ENCODE results near the gene KCNK6.

KCNK6 gene

GRCh38 chr19:38319421-38320258 lies at the start of gene KCNK6:
Gene KCNK6 (plus strand): TSS chr19:38319845. CDS start chr19:38319951, 106 bp downstream.
- DNase-seq: no peak

- DNase-seq: no peak
These were observed 49.0 kb upstream of the KCNK6 start for GRCh38 chr19:38270587-38271167.

GRCh38 chr19:38273499-38273898 lies 46.1 kb upstream of the KCNK6 start:
- DNase-seq: no peak

GRCh38 chr19:38274739-38275138 lies 44.9 kb upstream of the KCNK6 start:
- DNase-seq: no peak

GRCh38 chr19:38276942-38277517 lies 42.6 kb upstream of the KCNK6 start:
- no peak for DNase-seq

GRCh38 chr19:38277549-38277948 lies 42.1 kb upstream of the KCNK6 start:
- no peak for DNase-seq

GRCh38 chr19:38277969-38278680 lies 41.5 kb upstream of the KCNK6 start:
- no peak for DNase-seq

GRCh38 chr19:38278751-38279150 lies 40.9 kb upstream of the KCNK6 start:
- no peak for DNase-seq

GRCh38 chr19:38280030-38280921 lies 39.4 kb upstream of the KCNK6 start:
- no peak for DNase-seq

GRCh38 chr19:38281811-38282566 lies 37.7 kb upstream of the KCNK6 start:
- no peak for DNase-seq

GRCh38 chr19:38283271-38283670 lies 36.4 kb upstream of the KCNK6 start:
- no peak for DNase-seq

- DNase-seq: no peak
These were observed 35.2 kb upstream of the KCNK6 start for GRCh38 chr19:38284422-38284821.

- DNase-seq: no peak
These were observed 34.1 kb upstream of the KCNK6 start for GRCh38 chr19:38285567-38285966.

- DNase-seq: no peak
These were observed 32.0 kb upstream of the KCNK6 start for GRCh38 chr19:38287604-38288003.

GRCh38 chr19:38288123-38288855 lies 31.4 kb upstream of the KCNK6 start:
- no peak for DNase-seq

- no peak for DNase-seq
These were observed 29.7 kb upstream of the KCNK6 start for GRCh38 chr19:38289955-38290354.

- DNase-seq: no peak
These were observed 29.0 kb upstream of the KCNK6 start for GRCh38 chr19:38290631-38291147.

GRCh38 chr19:38291855-38292254 lies 27.8 kb upstream of the KCNK6 start:
- no peak for DNase-seq

GRCh38 chr19:38293281-38293680 lies 26.4 kb upstream of the KCNK6 start:
- DNase-seq: no peak

- DNase-seq: no peak
These were observed 25.6 kb upstream of the KCNK6 start for GRCh38 chr19:38294090-38294489.
